T-helper 2 cell (primary cell): ENCODE data around the gene CCDC92.

Experiments used
- DNase-seq, 5 experiments: peaks; one replicate each; pipeline versions ENCODE4 v3.0.0 to v3.0.0-alpha.2; 2012 to 2022

The CCDC92 gene

GRCh38 chr12:123886931-123887582, 85.6 kb downstream of the CCDC92 start:
- no peak for DNase-seq

GRCh38 chr12:123886258-123886657, 86.4 kb downstream of the CCDC92 start:
- no peak for DNase-seq
